NOMO-1 treated with dmso at 0.1 percent for 144 hours (cell line): ENCODE results near the gene F10.

Experiments
- DNase-seq: peaks from one replicate; lab custom pipeline; 2025; ENCODE audit not compliant: unreplicated experiment; lab: John Stamatoyannopoulos, UW

F10 gene

DNA sequence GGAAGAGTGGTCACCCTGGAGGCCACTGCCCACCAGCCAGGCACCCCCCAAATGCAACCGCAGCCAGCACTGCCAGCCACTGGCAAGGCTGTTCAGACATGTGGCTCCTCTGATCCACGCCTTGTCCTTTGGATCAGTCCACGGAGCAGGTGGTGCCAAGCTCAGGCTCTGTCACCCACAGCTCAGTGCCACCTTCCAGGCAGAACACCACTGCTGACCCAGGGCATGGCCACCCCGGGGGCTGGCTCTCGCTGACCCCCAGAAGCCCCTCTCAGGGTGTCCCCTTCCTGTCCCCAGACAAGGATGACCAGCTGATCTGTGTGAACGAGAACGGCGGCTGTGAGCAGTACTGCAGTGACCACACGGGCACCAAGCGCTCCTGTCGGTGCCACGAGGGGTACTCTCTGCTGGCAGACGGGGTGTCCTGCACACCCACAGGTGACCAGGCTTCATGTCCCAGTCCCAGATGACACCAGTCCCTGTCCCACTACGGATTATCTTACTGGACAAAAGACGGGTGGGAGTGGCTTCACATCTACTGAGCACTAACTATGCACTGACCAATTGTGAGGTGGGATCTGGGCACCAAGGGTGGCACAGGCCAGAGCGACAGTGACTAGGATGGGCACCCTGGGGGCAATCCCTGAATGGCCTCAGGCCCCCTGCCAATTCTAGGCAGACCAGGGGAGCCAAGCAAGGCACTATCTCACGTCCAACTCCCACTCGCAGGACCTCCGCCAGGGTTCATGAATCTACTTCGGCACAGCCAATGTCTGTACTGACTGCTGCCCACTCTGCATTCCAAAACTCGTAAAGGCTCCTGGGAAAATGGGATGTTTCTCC is 7.0 kb upstream of the F10 start:
- no peak for DNase-seq

DNA sequence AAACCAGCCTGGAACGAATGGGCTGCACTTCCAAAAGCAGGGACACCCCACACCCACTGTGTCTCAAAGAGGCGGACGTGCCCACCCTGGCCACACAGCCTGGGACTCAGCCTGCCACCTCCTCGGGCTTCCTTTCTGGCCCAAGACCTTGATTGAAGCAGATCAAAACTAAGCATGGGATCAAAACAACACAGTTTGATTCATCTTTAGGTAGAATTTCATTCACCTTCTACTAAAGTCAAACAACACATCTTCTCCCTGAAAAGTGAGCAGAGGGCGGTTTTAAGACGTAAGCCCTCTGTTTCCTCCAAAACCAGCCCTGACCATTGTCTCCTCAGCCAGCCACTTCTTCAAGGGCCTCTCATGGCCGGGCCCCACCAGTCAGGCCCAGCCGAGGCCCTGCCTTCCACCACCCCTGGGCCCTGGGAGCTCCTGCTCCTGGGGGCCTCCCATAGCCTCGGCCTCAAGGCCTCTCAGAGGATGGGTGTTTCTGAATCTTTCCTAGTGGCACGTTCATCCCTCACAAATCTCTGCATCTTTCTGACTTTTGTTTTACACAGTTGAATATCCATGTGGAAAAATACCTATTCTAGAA is 6.3 kb upstream of the F10 start:
- no peak for DNase-seq

DNA sequence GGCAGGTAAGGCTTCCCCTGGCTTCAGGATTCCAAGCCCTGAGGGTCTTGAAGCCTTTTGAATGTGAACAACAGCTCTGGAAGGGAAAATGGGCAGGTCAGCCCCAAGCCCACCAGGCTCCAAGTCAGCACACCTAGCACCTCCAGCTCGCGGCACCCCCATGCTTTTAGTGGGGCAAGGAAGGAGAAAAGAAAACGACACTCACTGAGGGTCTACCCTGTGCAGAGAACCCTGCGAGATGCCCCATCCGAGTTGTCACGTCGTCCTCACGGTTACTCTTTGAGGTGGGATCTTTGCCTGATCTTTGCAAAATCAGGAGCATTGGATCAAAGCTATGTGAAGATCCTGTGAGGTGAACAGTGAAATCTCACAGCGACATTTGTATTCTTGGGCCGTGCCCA is 5.7 kb upstream of the F10 start:
- DNase-seq, result no peak

DNA sequence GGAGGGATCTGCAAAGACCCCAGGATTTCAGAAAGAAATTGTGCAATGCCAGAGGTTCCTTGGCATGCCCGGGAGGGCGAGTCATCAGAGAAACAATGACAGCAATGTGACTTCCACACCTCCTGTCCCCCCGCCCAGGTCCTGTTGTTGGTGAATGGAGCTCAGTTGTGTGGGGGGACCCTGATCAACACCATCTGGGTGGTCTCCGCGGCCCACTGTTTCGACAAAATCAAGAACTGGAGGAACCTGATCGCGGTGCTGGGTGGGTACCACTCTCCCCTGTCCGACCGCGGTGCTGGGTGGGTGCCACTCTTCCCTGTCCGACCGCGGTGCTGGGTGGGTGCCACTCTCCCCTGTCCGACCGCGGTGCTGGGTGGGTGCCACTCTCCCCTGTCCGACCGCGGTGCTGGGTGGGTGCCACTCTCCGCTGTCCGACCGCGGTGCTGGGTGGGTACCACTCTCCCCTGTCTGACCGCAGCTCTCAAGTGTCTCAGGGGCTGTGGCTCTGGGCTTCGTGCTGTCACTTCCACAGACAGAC is 5.2 kb upstream of the F10 start:
- no peak for DNase-seq

DNA sequence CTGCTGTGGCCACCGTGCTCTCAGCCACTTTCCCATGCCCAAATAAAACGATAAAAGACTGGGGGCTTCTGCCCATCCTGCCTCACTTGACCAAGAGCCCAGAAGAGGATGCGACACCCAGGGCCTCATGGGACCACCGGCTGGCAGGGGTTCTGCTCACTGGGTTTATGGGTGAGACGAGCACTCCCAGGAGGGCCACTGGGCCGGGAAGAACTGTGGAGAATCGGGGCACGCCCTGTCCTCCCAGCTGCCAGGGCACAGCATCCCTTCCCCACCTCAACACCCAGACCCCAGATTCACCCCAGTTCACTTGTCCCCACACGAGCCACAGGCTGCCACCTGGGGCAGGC is 4.7 kb upstream of the F10 start:
- DNase-seq, result no peak

DNA sequence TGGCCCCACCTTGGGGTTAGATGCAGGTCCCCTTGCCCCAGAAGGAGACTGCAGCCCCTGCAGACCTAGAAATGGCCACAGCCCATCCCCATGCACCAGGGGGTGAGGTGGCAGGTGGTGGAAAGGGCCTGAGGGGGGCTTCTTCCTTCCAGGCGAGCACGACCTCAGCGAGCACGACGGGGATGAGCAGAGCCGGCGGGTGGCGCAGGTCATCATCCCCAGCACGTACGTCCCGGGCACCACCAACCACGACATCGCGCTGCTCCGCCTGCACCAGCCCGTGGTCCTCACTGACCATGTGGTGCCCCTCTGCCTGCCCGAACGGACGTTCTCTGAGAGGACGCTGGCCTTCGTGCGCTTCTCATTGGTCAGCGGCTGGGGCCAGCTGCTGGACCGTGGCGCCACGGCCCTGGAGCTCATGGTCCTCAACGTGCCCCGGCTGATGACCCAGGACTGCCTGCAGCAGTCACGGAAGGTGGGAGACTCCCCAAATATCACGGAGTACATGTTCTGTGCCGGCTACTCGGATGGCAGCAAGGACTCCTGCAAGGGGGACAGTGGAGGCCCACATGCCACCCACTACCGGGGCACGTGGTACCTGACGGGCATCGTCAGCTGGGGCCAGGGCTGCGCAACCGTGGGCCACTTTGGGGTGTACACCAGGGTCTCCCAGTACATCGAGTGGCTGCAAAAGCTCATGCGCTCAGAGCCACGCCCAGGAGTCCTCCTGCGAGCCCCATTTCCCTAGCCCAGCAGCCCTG is 4.2 kb upstream of the F10 start:
- DNase-seq, result no peak

DNA sequence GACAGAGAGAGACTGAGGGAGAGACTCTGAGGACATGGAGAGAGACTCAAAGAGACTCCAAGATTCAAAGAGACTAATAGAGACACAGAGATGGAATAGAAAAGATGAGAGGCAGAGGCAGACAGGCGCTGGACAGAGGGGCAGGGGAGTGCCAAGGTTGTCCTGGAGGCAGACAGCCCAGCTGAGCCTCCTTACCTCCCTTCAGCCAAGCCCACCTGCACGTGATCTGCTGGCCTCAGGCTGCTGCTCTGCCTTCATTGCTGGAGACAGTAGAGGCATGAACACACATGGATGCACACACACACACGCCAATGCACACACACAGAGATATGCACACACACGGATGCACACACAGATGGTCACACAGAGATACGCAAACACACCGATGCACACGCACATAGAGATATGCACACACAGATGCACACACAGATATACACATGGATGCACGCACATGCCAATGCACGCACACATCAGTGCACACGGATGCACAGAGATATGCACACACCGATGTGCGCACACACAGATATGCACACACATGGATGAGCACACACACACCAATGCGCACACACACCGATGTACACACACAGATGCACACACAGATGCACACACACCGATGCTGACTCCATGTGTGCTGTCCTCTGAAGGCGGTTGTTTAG is 3.3 kb upstream of the F10 start:
- no peak for DNase-seq

DNA sequence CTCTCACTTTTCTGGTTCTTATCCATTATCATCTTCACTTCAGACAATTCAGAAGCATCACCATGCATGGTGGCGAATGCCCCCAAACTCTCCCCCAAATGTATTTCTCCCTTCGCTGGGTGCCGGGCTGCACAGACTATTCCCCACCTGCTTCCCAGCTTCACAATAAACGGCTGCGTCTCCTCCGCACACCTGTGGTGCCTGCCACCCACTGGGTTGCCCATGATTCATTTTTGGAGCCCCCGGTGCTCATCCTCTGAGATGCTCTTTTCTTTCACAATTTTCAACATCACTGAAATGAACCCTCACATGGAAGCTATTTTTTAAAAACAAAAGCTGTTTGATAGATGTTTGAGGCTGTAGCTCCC is 2.8 kb upstream of the F10 start:
- DNase-seq, result no peak

DNA sequence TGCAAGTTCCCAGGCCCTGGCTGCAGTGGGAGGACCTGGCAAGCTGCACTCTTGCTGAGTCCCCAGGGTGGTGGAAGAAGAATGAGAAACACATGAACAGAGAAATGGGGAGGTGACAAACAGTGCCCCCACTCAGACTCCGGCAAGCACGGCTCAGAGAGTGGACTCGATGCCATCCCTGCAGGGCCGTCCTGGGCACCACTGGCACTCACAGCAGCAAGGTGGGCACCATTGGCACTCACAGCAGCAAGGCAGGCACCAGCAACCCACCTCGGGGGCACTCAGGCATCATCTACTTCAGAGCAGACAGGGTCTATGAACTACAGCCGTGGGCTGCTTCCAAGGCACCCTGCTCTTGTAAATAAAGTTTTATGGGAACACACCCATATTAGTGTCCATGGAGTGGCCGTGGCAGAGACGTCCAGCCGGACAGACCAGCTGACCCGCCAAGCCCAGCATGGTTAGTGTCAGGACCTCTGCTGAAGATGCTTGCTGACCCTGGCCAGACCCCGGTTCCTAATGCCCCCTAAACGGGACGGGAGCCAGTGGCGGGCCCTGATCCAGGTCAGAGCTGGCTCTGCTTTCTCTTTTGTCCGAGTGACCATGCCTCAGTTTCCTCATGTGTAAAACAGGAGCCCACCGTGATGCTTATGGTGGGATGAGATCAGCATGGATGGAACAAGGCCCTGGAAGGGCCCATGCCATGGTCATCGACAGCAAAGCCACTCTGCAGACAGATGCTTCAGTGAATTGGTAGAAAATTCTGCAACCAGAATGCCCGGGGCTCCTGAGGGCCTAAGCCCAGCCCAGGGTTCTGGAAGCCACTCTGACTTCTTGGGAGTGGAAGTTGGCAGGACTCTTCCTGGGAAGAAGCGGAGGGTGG is 2.1 kb upstream of the F10 start:
- DNase-seq, result no peak

DNA sequence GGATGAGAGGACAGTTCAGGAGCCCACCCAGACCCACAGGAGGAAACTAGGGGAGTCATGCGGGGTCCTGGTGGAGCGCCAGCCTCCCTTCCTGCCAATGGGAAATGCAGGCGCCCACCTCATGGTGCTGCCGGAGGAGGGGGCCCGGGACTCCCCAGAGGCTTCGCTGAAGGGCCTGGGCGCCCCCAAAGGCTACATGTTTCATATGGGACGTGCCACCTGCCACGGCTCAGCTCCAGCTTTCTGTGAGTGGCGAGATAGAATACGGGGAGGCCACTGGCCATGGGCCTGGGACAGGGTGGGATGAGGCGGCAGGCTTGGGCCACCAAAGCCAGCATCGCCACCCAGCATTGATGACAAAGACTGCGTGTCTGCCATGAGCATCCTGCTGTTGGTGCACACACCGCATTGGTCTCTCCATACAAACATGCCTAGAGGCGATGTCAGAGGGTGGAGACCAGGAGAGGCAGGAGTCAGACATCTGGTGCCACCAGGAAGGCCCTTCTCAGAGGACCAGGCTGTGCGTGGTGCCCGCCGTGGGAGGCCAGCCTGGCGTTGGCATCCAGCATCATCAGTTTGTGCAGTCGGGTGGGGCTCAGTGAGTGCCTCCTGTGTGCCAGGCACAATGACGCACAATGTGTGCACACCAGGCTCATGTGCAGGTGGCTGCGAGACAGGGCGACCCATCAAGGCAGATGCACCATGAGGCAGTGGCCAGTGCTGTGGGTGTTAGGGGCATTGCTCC is 1.2 kb upstream of the F10 start:
- DNase-seq, result no peak

DNA sequence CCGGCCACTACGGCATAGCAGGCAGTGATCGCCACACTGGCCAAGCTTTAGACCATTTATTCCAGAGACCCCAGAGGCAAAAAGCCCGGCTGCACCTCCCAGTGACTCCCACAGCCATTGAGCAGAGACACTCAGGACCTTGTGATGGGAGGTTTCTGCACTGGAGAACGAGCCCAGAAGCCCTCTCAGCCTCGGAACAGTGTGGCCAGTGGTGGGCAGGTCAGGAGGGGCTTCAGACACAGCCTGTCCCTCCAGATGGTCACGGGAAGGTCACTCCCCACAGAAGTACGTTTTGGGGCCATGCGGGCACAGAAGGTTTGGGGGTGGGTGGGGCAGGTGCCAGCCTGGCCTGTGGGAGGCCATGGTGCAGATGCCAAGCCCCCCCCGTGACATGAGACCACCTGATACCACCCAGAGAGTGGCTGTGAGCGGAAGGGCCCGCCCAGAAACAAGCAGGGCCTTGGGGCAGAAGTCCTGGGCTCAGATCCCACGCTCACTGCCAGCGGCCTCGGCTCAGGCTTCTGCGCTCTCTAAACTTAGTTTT is 599 bp upstream of the F10 start:
- no peak for DNase-seq

DNA sequence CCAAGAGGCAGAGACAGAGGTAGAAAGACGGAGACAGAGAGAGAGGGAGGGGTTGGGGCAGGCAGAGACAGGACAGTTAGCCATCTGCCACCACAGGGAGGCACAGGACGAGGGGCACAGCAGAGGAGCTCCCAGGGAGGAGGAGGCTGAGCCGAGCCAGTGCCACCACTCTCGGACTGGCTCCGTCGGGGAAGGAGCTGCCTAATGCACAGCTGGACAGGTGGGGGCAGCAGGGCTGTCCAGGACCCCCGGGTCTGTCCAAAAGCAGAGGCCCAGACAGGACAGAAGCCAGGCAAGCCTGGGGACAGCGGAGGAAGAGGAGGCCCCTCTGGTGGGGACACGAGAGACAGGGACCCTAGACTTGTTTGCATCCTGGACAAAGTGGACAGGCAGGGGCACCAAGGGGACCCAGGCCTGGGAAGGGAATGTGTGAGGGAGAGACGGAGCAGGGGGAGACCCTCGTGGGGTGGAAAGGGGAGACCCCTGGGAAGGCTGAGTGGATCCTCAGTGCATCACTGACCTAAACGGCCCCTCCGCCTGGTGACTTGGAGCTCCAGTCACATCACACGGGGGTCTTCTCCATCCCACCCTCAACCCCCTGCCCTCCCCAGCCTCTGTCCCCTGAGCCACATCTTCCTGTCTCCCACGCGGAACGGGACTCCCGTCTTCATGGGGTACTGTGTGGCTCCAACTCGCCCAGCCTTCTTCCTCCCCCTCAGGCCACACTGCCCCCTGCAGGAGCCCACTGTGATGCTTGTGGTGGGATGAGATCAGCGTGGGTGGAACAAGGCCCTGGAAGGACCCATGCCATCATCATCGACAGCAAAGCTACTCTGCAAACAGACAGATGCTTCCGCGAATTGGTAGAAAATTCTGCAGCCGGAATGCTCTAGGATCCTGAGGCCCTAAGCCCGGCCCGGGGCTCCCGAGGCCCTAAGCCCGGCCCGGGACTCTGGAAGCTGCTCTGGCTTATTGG is 915 bp downstream of the F10 start:
- DNase-seq, result no peak

DNA sequence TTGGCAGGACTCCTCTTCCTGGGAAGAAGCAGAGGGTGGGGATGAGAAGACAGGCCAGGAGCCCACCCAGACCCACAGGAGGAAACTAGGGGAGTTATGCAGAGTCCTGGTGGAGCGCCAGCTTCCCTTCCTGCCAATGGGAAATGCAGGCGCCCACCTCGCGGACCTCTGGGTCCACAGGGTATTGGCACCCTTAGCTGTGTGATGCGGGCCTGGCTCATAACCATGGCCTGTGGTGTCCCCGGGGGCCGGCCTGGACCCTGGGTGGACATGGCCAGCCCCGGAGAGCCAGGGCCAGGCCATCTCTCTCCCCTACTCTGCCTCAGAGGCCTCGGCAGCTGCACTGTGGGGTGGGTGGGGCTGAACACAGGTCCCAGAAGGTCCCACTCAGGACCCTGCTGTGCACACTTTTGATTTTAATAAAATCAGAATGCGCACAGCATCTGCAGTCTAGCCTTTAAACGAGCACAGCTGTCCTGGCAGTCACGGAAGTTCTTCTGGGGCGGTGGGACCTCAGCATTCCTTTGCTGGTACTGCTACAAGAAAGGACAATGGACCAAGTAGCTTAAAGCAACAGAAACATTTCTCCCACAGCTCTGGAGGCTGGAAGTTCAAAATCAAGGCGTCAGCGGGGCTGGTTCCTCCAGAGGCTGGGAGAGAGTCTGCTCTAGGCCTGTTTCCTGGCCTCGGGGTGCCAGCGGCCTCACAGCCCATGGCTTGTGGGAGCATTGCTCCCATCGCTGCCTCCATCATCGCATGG is 1.8 kb downstream of the F10 start:
- DNase-seq, result no peak

DNA sequence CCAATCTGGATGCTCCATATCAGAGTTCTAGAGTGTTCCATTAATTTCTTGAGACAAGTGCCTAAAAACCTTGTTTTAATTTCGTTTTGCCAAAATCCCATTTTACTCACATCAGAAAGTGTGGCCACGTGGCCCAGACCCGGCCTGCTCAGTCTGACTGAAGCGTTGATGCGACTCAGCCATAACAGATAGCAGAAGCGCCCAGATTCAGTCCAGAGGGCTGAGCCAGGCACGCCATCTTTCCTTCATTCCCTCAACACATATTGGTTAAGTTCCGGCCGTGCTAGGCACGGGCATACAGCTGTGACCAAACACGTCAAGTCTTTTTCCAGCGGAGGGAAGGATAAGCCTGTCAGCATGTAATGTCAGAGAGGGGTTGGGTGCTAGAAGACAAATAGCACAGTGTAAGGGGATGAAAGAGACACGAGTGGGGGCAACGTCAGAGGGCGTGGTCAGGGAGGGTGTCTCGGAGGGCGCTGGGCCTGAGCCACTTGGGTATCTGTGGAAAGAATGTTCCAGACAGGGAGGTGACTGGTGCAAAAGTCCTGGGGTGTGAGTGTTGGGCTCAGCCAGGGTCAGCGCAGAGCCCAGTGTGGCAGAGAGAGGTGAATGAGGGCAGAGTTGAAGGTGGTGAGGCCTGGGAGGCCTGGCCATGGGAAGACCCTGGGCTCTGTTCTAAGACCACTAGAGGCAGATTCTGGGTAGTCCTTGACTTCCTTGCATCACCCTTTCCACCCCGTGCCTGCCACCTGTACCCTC is 3.1 kb downstream of the F10 start:
- no peak for DNase-seq

DNA sequence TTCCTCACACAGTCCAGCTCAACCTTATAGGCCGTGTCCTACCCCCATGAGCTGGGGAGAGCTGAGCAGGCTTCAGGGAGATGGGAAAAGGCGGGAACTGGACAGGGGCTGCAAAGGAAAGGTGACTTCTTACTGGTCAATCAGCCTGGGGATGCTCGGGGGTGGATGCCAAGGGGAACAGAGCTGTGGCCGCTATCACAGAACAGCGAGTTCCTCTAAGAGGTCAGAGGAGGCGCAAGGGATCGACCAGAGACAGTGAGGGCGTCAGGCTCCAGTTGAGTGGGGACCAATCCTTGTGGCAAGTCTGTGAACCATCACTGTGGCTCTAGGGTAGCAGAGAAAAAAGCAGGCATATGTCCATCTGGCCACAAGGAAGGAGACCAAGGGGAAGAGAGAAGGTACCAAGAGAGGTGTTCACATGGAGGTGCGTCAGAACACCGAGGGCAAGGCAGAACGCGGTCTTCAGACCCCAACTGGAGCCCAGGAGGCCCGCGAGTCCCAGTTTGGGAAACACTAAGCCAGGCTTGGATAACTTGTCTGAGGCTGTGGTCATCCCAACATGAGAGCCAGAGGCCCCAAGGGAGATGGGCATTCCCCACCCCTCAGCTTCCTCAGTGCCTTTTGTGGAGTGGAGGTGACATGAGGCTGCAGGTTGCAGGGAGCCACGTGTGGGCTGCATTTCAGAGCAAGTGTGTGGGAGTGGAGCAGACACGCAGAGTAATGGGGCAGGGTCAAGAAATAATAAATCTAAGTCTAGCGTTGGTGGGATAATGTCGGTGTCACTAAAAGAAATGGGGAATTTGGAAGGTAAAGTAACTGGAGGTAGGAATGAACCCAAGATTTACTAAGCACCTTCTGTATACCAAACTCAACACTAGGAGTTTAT is 3.9 kb downstream of the F10 start:
- DNase-seq, result no peak

DNA sequence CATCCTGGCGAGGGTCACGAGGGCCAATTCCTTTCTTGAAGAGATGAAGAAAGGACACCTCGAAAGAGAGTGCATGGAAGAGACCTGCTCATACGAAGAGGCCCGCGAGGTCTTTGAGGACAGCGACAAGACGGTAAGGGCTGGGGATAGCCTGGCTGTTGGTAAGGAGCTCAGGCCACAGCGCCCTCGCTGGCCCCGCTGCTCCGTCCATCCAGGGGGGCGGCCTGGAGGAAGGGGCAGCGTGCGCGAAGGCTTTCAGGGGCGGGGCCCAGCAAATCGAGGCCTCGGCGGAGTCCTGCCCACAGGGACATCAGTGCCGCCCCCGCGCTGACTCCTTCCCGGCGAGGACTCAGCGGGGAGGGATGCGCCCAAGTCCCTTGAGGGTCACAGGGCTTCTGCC is 6.9 kb downstream of the F10 start:
- no peak for DNase-seq
